Jurkat, Clone E6-1 (cell line): ENCODE measurements around the gene AWAT2.
A peak's percentile ranks its signal among the peaks of the same experiment; 100 is the strongest.

Experiments used
- DNase-seq: peaks from one replicate; pipeline ENCODE4 v3.0.0-alpha.2; 2011; ENCODE audit warnings: low read depth, low spot score
- H3K4me3 ChIP-seq: 2 replicates; pipeline ENCODE4 v1.5.1; 2011; ENCODE audit warnings: mild to moderate bottlenecking, low read length, control low read depth, moderate library complexity

AWAT2 gene

DNA sequence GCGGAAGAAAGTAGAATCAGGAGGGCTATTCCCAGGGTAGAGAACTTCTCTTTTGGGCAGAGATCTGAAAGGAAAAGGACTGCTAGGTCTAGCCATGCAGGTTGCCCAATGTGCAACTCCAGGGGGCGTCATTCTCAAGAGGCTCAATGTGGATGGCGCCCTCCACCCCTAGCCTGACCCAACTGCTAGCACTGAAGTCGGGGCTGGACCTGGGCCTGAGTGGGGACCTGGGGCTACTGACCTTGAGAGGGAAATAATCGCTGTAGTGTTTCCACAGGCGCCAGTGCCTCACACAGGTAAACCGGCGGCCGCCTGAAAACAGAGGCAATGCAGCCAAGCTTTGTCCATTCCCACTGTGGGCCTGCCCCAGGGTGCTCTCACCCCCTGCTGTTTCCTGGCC, 6.1 kb downstream of the AWAT2 start:
- DNase-seq, result no peak

DNA sequence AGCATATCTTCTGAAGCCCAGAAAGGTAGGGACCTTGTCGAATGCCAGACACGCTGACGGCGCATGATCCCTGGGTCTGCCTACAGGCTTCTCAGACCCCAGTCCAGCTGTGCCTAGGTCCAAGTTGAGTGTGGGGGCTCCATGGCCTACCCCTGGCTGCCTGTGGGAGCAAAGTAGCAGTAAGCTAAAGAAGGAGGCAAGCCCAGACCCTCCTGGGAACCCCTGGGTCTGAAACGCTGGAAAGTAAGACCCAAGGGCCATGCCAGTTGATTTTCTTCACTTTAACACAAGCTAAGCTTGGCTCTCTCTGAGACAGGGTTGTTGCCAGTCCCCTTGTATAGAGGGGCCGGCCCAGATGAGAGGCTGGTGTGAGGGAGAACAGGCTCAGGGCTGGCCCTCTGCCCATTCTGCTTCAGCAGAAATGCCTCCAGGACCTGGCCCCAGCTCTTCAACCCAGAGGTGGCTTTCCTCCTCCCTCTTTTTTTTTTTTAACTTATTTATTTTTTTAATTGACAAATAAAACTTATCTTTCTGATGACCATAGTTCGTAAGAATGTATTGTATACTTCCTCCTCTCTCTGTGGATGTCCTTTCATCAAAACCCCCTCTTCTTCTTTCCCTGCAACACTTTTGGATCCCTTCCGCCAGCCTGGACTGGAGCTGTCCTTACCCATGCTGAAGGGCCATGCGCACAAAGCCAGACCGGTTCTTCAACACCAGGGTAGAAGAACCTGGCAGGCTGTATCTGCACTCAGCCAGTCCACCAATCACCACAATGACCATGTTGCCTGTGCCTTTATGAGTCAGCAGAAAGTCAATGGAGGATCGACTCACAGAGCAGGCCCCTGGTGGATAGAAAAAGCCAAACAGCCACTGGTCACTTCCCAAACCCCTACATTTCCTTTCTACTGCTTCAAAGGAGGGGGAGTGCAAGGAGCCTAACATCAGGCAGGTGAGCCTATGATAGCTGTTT, 7.1 kb downstream of the AWAT2 start:
- DNase-seq, result no peak
- no peak overlapping the region for H3K4me3 ChIP-seq

More for the DNA sequence above, 6.1 kb downstream of the AWAT2 start:
- H3K4me3 ChIP-seq, result no peak overlapping the region

DNA sequence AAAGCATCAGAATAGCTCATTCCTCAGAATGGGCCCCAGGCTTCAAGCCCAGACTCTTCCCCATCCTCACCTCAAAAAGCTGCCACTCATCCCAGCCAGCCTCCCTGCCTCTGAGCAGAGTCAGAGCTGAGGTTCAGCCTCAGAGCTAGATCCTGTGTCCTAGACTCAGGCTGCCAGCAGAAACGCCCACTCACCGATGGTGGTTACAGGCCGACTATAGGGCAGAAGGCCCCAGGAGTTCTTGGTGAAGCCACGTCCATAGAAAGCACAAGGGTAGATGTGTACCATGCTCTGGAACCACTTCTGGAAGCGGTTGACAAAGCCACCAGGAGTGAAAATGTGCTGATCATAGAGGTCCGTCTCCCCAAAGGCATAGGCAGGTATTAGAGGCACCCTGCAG, 7.7 kb downstream of the AWAT2 start:
- no peak overlapping the region for H3K4me3 ChIP-seq
- no peak for DNase-seq

DNA sequence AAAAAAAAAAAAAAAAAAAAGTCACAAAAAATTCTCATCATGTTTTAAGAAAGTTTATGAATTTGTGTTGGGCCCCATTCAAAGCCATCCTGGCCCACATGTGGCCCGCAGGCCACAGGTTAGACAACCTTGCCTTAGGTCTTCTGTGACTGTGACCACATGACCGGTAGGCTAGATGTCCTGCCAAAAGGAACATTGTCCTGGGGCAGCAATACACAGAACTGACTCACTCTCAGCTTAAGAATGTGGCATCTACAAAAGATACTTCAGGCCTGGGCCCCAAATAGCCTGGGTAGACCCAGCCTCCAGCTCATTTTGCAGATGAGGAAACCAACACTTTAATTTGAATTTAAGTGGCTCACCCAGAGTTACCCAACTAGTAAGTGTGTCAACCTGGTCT, 10.0 kb downstream of the AWAT2 start:
- no peak overlapping the region for H3K4me3 ChIP-seq
- DNase-seq, result no peak

DNA sequence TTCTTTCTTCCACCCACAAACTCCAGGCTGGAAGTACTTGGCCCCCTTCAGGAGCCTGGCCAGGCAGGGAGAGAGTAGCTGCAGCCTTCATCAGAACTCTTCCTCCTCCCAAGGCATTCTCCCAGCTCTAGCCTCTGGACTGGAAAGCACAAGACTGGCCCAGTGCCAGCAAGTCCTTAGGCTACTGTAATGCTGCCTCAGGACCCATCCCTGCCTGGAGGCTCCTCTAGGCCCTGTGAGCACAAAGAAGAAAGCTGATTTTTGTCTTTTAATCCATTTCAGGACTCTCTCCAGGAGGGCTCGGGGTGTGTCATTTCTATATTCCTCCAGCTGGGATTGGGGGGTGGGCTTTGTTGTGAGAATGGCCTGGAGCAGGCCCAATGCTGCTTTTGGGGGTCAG, 10.8 kb downstream of the AWAT2 start:
- DNase-seq, result no peak
- no peak overlapping the region for H3K4me3 ChIP-seq

DNA sequence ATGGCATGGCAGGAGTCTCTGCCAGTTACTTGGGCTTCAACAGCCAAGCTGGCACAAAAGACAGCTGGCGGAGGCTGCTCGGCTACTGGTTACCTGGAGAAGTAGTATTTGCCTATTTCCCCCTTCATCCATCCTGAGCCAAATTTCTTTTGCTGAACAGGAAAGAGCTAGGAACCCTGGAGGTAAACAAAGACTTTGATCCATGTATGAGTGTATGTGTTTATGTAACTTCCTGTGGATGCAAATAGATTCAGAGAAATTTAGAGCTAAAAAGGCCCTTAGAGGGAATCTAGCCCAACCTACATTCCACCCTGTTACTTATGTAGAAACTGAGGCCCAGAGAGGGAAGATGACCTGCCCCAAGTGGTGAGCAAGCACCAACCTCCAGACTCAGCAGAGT, 11.2 kb downstream of the AWAT2 start:
- no peak for DNase-seq

DNA sequence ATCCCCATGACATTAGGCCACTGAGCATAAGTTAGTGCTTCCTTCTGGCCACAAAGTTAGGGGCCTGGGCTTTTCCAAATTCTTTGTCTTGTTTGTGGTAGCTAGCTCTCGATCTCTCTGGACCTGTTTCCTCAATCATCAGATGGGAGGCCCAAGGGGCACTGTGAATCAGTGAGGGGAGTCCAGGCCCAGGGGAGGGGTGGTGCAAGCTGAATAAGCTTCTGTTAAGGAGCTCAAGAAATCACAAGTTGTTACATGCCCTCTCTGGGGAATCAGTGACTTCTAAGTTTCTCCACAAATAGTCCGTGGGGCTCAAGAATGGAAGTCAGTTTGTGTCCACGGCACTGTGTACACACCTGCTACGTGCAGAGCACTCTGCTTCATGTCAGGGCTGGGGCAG, 15.1 kb downstream of the AWAT2 start:
- DNase-seq, result no peak
- H3K4me3 ChIP-seq, result no peak overlapping the region

More for the DNA sequence above, 11.2 kb downstream of the AWAT2 start:
- H3K4me3 ChIP-seq, result no peak overlapping the region

DNA sequence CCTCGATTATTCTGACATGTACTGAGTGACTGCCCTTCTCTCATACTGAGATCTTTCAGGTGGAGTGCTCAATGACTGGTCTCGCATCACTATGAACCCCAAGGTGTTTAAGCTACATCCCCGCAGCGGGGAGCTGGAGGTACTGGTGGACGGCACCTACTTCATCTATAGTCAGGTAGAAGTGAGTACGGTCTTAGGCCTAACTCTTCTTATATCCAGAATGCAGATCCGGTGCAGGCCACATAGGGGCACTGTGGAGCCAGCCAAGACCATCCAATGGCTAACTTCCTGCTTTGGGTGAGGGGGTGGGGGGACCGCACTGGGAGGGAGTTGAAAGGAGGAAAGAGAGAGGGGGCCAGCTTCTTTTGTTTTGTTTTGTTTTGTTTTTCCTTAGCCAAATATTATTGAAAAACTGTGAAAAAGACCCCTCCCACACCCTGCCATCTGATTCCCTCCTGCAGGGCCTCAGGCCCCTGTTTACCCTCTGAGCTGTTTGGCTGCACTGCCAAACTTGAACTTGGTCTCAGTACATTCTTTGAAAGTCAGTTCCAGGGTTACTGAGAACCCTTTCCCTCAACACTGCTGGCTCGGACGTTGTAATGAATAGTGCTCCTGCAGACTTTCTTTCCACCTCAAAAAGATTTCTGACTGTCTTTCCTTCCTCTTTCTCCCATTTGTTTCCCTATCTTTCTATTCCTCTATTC, 16.2 kb downstream of the AWAT2 start:
- peak; percentile 25 for DNase-seq
- H3K4me3 ChIP-seq, result no peak overlapping the region

DNA sequence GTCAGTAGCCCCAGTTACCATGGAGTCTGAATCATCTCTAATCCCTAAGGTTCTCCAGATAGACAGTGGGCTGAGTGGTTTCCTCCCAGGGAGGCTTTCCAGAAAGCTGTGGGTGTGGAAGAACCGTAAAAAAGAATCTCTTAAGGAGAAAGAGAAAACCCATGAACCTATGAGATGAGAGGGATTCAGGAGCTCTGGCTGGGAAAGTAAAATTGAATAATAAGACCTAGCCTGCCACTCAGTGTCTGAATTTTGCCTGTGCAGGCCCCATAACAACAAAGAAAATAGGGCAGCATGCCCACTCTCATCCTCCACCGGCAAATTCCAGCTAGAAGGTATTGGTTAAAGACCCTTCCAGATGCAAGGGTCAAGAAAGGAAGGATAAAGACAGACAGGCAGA, 16.9 kb downstream of the AWAT2 start:
- no peak for DNase-seq
- H3K4me3 ChIP-seq, result no peak overlapping the region

DNA sequence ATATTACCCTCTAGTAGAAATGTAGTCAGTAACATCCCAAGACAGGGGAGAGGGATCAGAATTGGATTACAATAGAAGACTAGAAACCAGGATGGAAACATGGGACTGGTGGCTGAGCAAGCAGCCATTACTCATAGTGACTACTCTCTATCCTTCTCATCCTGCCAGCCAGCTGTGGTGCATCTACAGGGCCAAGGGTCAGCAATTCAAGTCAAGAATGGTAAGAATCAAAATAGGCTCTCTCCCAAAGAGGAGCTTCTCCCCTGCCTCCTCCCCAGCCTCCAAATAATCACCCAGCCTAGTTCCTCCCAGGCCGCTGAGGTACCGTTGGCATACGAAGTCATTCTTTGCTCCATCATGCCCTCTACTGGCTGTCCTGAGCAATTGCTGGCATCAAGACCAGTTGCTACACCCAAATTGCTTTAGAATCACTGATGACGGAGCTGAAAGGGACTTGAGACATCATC, 19.4 kb downstream of the AWAT2 start:
- peak; percentile 37 for DNase-seq

DNA sequence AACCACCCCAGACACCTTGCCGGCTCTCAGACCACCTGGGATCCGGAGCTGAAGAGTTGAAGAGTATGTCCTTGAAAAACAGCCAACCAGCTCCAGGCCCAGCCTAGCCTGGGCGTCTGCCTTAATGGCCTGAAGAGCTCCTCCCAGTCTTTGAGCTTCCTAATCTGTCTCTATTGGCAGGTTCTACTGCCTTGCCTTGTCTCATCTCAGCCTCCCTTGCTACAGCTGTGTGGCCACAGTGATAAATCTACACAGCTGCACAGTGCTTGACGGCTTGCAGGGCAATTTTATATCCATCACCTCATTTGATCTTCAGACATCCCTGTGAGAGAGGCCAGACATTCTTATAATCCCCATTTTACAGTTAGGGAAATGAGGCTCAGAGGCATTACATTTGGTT, 19.9 kb downstream of the AWAT2 start:
- no peak overlapping the region for H3K4me3 ChIP-seq
- DNase-seq, result no peak

More for the DNA sequence above, 19.4 kb downstream of the AWAT2 start:
- H3K4me3 ChIP-seq, result no peak overlapping the region

DNA sequence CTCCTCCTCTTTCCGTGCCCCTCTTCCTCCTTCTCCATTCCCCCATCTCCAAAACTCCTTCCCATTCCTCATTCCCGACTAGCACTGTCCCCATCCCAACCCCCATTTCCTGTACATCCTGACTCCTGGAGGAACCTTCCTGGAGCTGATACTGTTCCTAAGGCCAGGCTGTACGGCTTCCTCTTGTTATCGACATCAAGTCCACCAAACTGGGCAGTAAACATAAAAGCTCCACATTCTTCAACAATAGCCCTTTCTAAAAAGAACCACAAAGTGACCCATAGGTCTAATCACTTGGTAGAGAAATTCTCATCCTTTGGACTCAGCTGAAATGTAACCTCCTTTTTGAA, 22.9 kb downstream of the AWAT2 start:
- no peak for DNase-seq
- no peak overlapping the region for H3K4me3 ChIP-seq

DNA sequence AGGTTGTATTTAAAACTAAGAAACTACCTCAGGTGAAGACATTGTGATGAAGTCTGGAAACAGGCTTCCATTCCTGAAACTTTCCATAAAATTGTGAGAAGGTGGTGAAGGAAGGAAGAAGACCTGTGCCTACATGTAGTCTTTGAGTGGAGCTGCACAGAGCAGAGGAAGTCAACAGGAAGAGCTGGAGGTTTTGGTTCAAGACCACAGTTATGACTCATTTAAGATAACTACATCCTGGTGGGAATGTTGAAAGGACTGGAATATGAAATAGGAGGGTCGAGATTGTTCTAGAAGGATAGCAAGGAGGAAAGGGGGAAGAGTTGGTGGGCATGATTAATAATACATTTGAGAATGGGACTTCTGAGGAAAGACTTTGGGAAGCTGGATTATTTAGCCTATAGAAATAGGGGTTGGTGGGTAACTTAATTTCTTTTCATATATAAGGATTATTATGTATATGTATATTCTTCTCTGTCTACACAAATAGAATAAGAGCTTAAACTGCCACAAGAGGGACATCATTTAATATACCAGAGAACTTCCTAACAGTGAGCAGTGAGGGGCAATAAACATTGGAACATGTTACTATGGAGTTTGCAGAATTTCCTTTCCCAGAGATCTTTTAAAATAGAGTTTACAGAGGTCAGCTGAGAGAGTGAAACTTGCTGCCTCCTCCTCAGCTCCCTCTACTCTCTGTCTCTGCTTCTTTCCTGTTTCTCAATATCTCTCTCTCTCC, 23.5 kb downstream of the AWAT2 start:
- no peak overlapping the region for H3K4me3 ChIP-seq
- DNase-seq, result no peak

DNA sequence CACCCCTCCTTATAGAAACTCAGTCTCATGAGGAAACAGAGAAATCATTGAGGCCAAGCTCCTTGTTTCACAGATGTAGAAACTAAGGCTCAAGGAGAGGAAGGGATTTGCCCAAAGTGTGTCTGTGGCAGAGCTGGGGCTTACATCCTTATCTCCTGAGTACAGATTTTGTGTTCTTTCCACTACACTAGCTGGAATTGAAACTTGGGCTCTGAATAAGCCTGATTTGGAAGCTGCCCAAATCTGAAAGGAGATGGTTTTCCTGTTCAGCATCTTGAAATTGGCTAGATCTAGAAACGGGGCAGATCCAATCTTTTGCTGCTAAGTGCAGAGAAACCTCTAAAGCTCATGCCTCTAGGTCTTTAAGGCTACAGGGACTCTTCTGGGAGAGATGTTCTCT, 24.3 kb downstream of the AWAT2 start:
- no peak for DNase-seq
- no peak overlapping the region for H3K4me3 ChIP-seq

DNA sequence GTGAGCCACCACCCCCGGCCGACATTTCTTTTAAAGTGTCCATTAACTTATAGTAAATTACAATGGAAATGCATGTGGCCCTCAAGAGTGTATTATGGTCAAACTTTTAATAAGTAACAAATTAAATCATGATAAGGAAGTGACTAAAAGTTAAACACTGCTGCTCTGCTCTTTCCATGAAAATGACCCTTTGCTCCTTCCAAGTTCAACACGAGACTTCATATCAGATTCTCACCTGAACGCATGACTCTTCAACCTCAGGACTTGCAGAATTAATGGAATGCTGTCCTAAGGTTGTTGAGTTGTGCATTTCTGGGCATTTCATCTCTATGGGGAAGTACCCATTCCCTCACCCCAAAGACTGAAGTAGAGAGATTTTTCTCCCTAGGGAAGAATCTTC, 27.1 kb downstream of the AWAT2 start:
- no peak for DNase-seq
- H3K4me3 ChIP-seq, result no peak overlapping the region

DNA sequence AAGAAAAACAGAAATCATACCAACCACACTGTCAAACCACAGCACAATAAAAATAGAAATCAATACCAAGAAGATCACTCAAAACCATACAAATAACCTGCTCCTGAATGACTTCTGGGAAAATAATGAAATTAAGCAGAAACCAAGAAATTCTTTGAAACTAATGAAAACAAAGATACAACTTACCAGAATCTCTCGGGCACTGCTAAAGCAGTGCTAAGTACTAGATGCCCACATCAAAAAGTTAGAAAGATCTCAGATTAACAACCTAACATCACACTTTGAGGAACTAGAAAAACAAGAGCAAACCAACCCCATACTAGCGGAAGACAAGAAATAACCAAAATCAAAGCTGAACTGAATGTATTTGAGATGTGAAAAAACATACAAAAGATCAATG, 33.2 kb downstream of the AWAT2 start:
- H3K4me3 ChIP-seq, result no peak overlapping the region
- no peak for DNase-seq

DNA sequence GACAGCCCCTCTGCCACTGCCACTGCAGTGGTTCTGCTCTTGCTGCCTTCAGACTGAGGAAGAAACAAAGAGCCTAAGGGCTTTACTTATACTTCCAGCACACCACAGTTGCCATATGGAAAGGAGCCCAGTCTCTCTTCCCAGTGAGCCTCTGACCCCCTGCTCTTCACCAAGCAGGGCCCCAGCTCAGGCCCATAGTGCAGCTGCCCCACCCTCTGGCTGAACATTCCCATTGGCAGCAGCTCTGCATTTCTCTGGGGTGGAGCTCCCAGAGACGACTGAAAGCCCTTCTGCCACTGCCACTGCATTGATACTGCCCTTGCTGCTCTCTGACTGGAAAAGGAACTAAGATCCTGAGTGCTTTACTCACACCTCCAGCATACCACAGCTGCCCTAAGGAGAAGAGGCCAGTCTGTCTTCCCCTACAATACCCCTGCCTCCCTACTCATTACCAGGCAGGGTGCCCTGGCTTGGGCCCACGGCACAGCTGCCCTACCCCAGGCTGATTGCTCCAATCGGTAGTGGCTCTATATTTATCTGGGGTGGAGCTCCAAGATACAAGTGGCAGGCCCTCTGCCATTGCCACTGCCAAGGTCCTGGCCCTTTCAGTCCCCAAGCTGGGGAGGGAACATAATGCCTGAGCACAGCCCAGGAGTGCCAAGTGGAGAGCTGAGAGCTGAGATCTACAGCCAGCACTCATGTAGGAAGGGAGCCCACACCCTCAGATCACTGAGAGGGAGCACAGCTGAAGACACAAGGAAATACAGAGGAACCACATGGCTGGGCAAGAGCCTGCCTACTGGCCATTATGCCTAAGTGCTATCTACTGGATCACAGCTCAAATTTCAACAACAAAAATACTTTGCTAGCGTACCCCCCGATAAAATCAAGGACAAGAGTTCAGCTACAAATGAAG, 36.0 kb downstream of the AWAT2 start:
- no peak for DNase-seq
- H3K4me3 ChIP-seq, result no peak overlapping the region

DNA sequence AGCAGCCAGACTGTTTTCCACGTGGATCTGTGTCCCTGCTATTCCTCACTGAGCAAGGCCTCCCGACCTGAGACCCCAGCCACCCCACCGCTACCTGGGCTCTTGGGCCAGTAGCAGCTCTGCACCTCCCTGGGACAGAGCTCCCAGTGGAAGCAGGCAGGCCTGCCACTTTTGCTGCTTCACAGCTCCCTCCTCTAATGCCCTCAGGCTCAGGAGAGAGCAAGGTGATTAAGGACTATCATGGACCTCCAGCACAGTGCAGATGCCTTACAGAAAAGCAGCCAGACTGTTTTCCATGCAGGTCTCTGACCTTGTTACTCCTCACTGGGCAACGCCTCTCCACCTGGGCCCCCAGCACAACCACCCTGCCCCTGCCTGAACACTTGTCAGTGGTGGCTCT, 37.0 kb downstream of the AWAT2 start:
- no peak overlapping the region for H3K4me3 ChIP-seq
- DNase-seq, result no peak

DNA sequence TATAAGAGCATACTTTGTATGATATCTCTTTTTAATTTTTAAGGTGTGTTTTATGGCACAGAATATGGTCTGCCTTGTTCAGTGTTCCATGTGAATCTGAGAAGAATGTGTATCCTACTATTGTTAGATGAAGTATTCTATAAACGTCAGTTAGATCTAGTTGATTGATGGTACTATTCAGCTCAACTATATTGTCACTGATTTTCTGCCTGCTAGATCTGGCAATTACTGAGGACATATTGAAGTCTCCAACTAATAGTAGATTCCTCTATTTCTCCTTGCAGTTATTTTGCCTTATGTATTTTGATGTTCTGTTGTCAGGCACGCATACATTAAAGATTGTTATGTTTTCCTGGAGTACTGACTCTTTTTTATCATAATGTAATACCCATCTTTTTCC, 39.8 kb downstream of the AWAT2 start:
- DNase-seq, result no peak
- H3K4me3 ChIP-seq, result no peak overlapping the region
